Measurements from ENCODE around the gene CD160.
"Not testable (repeated sequence)": the region's sequence is repeated elsewhere in the genome, so short reads cannot be mapped to it uniquely, and the experiment has no call there.

The CD160 gene

GRCh38 chr1:145719230-145720079, at the start of gene CD160:
CD160 (plus strand) TSS chr1:145719499; CDS start chr1:145728328, 8,829 bp downstream.
- DNase-seq (ENCODE audit: low read depth in 2 of 2, low spot score in 1 of 2): no peak

GRCh38 chr1:145670995-145671745, 48.1 kb upstream of the CD160 start:
- DNase-seq (ENCODE audit: low read depth in 2 of 2, low spot score in 1 of 2): not testable (repeated sequence)

GRCh38 chr1:145673217-145673616, 46.1 kb upstream of the CD160 start:
- DNase-seq (ENCODE audit: low read depth in 2 of 2, low spot score in 1 of 2): not testable (repeated sequence)

GRCh38 chr1:145684858-145685257, 34.4 kb upstream of the CD160 start:
- not testable (repeated sequence) for DNase-seq (ENCODE audit: low read depth in 2 of 2, low spot score in 1 of 2)

GRCh38 chr1:145686078-145686477, 33.2 kb upstream of the CD160 start:
- DNase-seq (ENCODE audit: low read depth in 2 of 2, low spot score in 1 of 2): not testable (repeated sequence)

- DNase-seq (ENCODE audit: low read depth in 2 of 2, low spot score in 1 of 2): no peak
Measured at GRCh38 chr1:145688328-145688727, 31.0 kb upstream of the CD160 start.

- DNase-seq (ENCODE audit: low read depth in 2 of 2, low spot score in 1 of 2): no peak
Measured at GRCh38 chr1:145688924-145689323, 30.4 kb upstream of the CD160 start.

- DNase-seq (ENCODE audit: low read depth in 2 of 2, low spot score in 1 of 2): no peak
Measured at GRCh38 chr1:145689922-145690321, 29.4 kb upstream of the CD160 start.

GRCh38 chr1:145690587-145691558, 28.4 kb upstream of the CD160 start:
- DNase-seq (ENCODE audit: low read depth in 2 of 2, low spot score in 1 of 2): peak in 1 of 2 donors; percentile 11

GRCh38 chr1:145692785-145693443, 26.4 kb upstream of the CD160 start:
- DNase-seq (ENCODE audit: low read depth in 2 of 2, low spot score in 1 of 2): no peak

GRCh38 chr1:145695821-145696629, 23.3 kb upstream of the CD160 start:
- no peak for DNase-seq (ENCODE audit: low read depth in 2 of 2, low spot score in 1 of 2)

GRCh38 chr1:145696630-145696960, 22.7 kb upstream of the CD160 start:
- no peak for DNase-seq (ENCODE audit: low read depth in 2 of 2, low spot score in 1 of 2)

GRCh38 chr1:145701306-145701862, 17.9 kb upstream of the CD160 start:
- DNase-seq (ENCODE audit: low read depth in 2 of 2, low spot score in 1 of 2): no peak

- no peak for DNase-seq (ENCODE audit: low read depth in 2 of 2, low spot score in 1 of 2)
Measured at GRCh38 chr1:145702052-145702451, 17.2 kb upstream of the CD160 start.

GRCh38 chr1:145702826-145703225, 16.5 kb upstream of the CD160 start:
- no peak for DNase-seq (ENCODE audit: low read depth in 2 of 2, low spot score in 1 of 2)

GRCh38 chr1:145705622-145706021, 13.7 kb upstream of the CD160 start:
- no peak for DNase-seq (ENCODE audit: low read depth in 2 of 2, low spot score in 1 of 2)

GRCh38 chr1:145706086-145706664, 13.1 kb upstream of the CD160 start:
- no peak for DNase-seq (ENCODE audit: low read depth in 2 of 2, low spot score in 1 of 2)

GRCh38 chr1:145707183-145707867, 12.0 kb upstream of the CD160 start, which contains the start of gene PDZK1:
PDZK1 (minus strand) TSS chr1:145707368; CDS start chr1:145688021, 19,347 bp downstream.
- no peak for DNase-seq (ENCODE audit: low read depth in 2 of 2, low spot score in 1 of 2)

All from stimulated activated CD8-positive, alpha-beta memory T cell treated with anti-CD3 and anti-CD28 coated beads, Interleukin-4, amount 100 ng/mL, for 1 hour (primary cell).